Measurements from ENCODE around the gene KLHDC4. TPM values are rescaled to one million over a fixed set of nuclear protein-coding genes. Genes with fewer than 3 reads are reported as not detected.

The KLHDC4 gene
- total RNA-seq, 2 experiments from 2014 or later, result 91.7 to 101 TPM

Other genes starting within 250 kb of the KLHDC4 start
- gene JPH3, start 163.5 kb downstream of the KLHDC4 start, total RNA-seq, result not detected
- gene SLC7A5, start 103.5 kb upstream of the KLHDC4 start, total RNA-seq, result 100 to 1,000 TPM; 114 to 118 TPM
- gene CA5A, start 170.5 kb upstream of the KLHDC4 start, total RNA-seq, result not detected
- 10 to 100 TPM; 34.1 to 39.8 TPM for gene BANP, start 185.4 kb upstream of the KLHDC4 start, total RNA-seq